DOHH2 (cell line): ENCODE data around the gene DNAJC19.

Experiments used
- CTCF ChIP-seq: fragments of 200-600 bp; sonication (generic); IDR thresholded peaks from one replicate; pipeline ENCODE4 v1.5.1; 2014; ENCODE audit warnings: antibody characterized with exemption, mild to moderate bottlenecking, low read depth, low read length; ENCODE audit not compliant: poor library complexity, severe bottlenecking
- EZH2phosphoT487 ChIP-seq: fragments of 200-600 bp; sonication (generic); IDR thresholded peaks from 2 replicates; pipeline ENCODE4 v1.6.1; 2017; ENCODE audit warnings: borderline replicate concordance, mild to moderate bottlenecking, antibody characterized with exemption, low read length, moderate library complexity, mixed read lengths

- TF ChIP-seq EZH2phosphoT487, result no peak
- no peak for TF ChIP-seq CTCF
These were observed 6.4 kb downstream of the DNAJC19 start for GRCh38 chr3:180983136-180983535.
